ENCODE results near the gene ZNF219.
"Not testable (repeated sequence)": the region's sequence is repeated elsewhere in the genome, so short reads cannot be mapped to it uniquely, and the experiment has no call there.

ZNF219 gene

DNA sequence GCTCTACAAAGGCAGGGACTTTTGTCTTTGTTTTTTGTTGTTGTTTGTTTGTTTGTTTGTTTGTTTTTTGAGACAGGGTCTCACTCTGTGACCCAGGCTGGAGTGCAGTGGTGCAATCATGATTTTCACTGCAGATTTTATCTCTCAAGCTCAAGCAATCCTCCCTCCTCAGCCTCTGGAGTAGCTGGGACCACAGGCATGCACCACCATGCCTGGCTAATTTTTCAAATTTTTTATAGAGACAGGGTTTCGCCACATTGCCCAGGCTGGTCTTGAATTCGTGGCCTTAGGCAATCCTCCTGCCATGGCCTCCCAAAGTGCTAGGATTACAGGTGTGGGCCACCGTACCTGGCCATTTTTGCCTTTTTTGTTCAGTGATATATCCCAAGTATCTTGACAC, 57.5 kb downstream of the ZNF219 start:
- not testable (repeated sequence) for DNase-seq

DNA sequence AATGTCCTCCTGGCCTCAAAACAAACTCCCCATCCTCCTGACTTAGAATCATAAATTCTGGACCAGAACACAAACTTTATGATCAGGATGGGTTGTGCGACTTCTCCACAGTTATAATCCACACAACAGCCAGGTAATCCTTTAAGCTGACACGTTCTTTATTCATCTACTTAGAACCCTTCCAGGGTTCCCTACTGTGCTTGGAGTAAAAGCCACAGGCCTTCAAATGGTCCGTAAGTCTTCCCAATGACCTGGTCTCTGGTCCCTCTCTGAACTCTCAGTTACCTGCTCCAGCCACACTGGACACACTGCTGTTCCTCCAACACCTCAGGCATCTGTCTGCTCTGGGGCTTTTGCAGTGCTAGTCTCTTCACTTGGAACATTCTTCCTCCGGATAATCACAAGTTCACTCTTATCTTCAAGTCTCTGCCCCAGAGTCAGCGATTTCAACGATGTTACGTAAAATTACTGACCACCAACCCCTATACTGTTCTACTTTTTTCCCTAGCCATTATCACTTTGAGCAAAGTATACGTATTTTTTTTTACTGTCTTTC, 58.0 kb downstream of the ZNF219 start:
- no peak for DNase-seq
